ENCODE results near the gene GNB4.

DNA sequence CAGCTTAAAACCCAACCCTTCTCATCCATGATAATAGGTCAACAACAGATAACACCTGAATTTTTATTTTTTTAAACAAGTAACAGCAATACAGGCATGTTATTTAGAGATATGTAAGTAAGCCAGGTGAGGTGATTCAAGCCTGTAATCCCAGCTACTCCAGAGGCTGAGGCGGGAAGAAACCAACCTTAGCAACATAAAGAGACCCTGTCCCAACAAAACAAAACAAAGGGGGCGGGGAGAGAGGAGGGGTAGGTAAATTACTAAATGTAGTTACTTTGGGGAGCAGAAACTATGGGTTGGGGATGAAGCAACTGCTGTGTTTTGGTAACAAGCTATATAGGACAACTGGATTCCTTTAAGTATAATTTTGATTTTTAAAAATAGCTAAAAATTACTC is 47.0 kb downstream of the GNB4 start:
- TF ChIP-seq, protein P1, sequence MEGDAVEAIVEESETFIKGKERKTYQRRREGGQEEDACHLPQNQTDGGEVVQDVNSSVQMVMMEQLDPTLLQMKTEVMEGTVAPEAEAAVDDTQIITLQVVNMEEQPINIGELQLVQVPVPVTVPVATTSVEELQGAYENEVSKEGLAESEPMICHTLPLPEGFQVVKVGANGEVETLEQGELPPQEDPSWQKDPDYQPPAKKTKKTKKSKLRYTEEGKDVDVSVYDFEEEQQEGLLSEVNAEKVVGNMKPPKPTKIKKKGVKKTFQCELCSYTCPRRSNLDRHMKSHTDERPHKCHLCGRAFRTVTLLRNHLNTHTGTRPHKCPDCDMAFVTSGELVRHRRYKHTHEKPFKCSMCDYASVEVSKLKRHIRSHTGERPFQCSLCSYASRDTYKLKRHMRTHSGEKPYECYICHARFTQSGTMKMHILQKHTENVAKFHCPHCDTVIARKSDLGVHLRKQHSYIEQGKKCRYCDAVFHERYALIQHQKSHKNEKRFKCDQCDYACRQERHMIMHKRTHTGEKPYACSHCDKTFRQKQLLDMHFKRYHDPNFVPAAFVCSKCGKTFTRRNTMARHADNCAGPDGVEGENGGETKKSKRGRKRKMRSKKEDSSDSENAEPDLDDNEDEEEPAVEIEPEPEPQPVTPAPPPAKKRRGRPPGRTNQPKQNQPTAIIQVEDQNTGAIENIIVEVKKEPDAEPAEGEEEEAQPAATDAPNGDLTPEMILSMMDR (IDR thresholded peaks at IDR 0.05; ENCODE audit: extremely low read depth in 1 of 2, insufficient read depth in 1 of 2, low read depth in 1 of 2, low read length in 2 of 2), result no peak
- no peak for TF ChIP-seq EZH2 (IDR thresholded peaks at IDR 0.05; ENCODE audit: borderline replicate concordance, low read depth, low read length, severe bottlenecking)
- TF ChIP-seq FOS (IDR thresholded peaks at IDR 0.05; ENCODE audit: borderline replicate concordance, insufficient read depth, low read length), result no peak

Data from endothelial cell of umbilical vein (primary cell).